ENCODE measurements around the gene PITPNC1. TPM values are rescaled to one million over a fixed set of nuclear protein-coding genes. Genes with fewer than 3 reads are reported as not detected.

PITPNC1 gene
- total RNA-seq, 1 experiment from 2014 or later: 37.5 TPM

- Histone ChIP-seq H3K23ac (ENCODE audit: insufficient read length, low read depth, low read length) (no peak overlapping the region), H4K20me1 (ENCODE audit: control insufficient read depth, insufficient read depth, insufficient read length) (no peaks in the 10 kb centered on the region), H3K56ac (ENCODE audit: insufficient read length, low read depth, low read length) (no peak overlapping the region), H2BK5ac (ENCODE audit: insufficient read length, low read length) (no peak overlapping the region), H2BK20ac (ENCODE audit: low read depth, low read length, poor library complexity, severe bottlenecking) (no peak overlapping the region), H3K4me2 (ENCODE audit: insufficient read depth, insufficient read length, low read length) (no peak overlapping the region), H2BK15ac (ENCODE audit: low read depth, low read length) (no peak overlapping the region), H4K5ac (ENCODE audit: insufficient read length, low read depth, low read length) (no peak overlapping the region), H3K4ac (ENCODE audit: low read depth, low read length) (no peak overlapping the region), H4K8ac (replicated peaks; ENCODE audit: insufficient read length, low read depth, low read length) (no peak overlapping the region), H2BK12ac (ENCODE audit: insufficient read length, low read depth, low read length) (no peak overlapping the region), H3K4me1 (ENCODE audit: insufficient read depth, low read length) (peaks cover 2% of the 10 kb centered on the region; the same call in 1 of the 2 replicates), H3K9me3 (ENCODE audit: control insufficient read depth, low read depth, low read length) (no peaks in the 10 kb centered on the region), H3K9ac (ENCODE audit: extremely low read depth, insufficient read length, low read length) (no peak overlapping the region), H3K23me2 (ENCODE audit: insufficient read length, low read depth, low read length, poor library complexity, severe bottlenecking) (no peaks in the 10 kb centered on the region), H3T11ph (ENCODE audit: low read length) (no peak overlapping the region), H3K27me3 (ENCODE audit: insufficient read depth, low read length) (no peaks in the 10 kb centered on the region), H2AK5ac (ENCODE audit: insufficient read length, low read length) (no peak overlapping the region), H3K18ac (ENCODE audit: insufficient read length, low read depth, low read length) (no peak overlapping the region), H3K14ac (ENCODE audit: insufficient read depth, low read length) (no peak overlapping the region), H3K79me2 (ENCODE audit: insufficient read depth, low read length) (peaks cover 4% of the 10 kb centered on the region; the same call in 1 of the 2 replicates), H2BK120ac (ENCODE audit: low read depth, low read length, poor library complexity, severe bottlenecking) (no peak overlapping the region), H3K79me1 (ENCODE audit: insufficient read depth, low read depth, low read length, poor library complexity, severe bottlenecking) (peaks cover 2% of the 10 kb centered on the region), H4K91ac (ENCODE audit: insufficient read length, low read depth, low read length) (no peak overlapping the region), H3K27ac (ENCODE audit: insufficient read length, low read depth, low read length) (no peak overlapping the region), H2AFZ (ENCODE audit: low read length) (no peak overlapping the region)
- Mint-ChIP-seq H3K4me1 (peaks cover 59 to 60% of the 10 kb centered on the region in 2 experiments), H3K9me3 (no peaks in the 10 kb centered on the region), H3K36me3 (ENCODE audit: insufficient read depth in 1 of 3, low read depth in 3 of 3) (no peaks in the 10 kb centered on the region), H3K4me3 (no peak overlapping the region), H3K27me3 (ENCODE audit: low read depth) (no peaks in the 10 kb centered on the region), H3K27ac (peak overlapping the region in 2 of 3 experiments; percentile 38 to 63; a peak in 2 of 7 replicates)
- WGBS (ENCODE audit: extremely low coverage, insufficient read length, low lambda C conversion rate): no CpG with 5 or more reads among the region's 7 CpGs
- DNase-seq: no peak
- TF ChIP-seq CTCF (conservative IDR thresholded peaks at IDR 0.05): no peak
These were observed 63.4 kb downstream of the PITPNC1 start for GRCh38 chr17:67440277-67441051.

Data from H9 (cell line).